GM15510 (cell line): ENCODE results near the gene CYP3A4.

Source experiments
- POLR2A ChIP-seq: IDR thresholded peaks from 3 replicates; pipeline ENCODE4 v1.6.1; 2011; ENCODE audit warnings: borderline replicate concordance; ENCODE audit not compliant: insufficient read length; ENCODE audit errors: extremely low read depth

The CYP3A4 gene

GRCh38 chr7:99737726-99738125, 46.3 kb downstream of the CYP3A4 start:
- TF ChIP-seq POLR2A, result no peak

DNA sequence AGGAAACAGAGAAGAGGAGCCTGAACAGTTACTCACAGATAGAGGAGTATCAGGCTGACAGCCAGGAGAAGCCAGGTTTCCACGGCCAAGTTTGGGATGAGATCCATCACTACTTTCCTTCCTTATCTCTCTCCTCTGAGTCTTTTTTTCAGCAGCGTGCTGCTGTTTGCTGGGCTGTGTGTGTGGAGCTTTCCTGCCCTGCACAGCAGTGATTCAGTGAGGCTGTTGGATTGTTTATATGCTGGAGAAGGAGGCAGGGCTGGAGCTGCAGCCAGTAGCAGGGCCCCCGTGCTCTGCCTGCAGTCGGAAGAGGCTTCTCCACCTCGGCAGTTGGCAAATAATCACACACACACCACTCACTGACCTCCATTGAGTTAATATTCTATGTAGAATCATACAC, 49.0 kb downstream of the CYP3A4 start, which contains the start of gene CYP3A7:
CYP3A7 (minus strand) TSS at position 210 of the 400 bp plus-strand sequence; CDS start at position 107, 103 bp downstream.
- TF ChIP-seq POLR2A, result no peak

- no peak for TF ChIP-seq POLR2A
These were observed 50.5 kb downstream of the CYP3A4 start for GRCh38 chr7:99733448-99733847.

DNA sequence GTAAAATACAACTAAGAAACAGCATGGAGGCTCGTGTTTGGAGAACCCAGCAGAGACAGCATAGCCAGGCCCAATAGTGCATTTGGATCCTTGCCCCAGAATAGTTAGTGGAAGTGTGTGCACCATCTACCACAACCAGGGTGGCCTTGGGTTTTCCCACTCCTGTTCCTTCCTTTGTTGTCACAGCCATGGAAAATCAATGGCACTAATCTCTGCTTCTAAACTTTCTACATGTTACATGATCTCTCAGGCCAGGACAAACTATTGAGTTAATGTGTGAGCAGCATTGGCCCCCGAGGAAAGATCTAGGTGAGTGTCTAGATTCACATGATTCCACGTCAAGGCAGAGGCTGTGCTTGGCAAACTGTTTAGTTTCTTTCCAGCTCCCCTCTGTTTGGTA, 51.0 kb downstream of the CYP3A4 start:
- TF ChIP-seq POLR2A, result no peak

GRCh38 chr7:99731638-99732374, 52.2 kb downstream of the CYP3A4 start:
- TF ChIP-seq POLR2A, result no peak

DNA sequence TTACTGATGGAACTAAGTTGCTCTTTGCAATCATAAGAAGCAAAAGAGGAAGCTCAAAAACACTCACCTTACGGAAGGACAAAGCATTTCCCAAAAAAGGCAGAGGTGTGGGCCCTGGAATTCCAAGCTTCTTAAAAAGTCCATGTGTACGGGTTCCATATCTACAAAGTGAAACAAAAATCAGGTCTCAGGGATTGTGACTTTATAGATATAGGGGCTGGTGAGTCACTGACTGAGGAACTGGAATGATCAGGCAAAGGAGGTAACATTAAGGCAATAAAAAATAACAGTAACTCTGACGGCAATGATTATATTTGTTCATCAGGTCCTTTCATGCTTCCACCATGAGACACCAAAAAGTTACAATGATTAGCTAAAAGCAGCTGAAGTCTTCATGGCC, 53.0 kb downstream of the CYP3A4 start:
- no peak for TF ChIP-seq POLR2A

DNA sequence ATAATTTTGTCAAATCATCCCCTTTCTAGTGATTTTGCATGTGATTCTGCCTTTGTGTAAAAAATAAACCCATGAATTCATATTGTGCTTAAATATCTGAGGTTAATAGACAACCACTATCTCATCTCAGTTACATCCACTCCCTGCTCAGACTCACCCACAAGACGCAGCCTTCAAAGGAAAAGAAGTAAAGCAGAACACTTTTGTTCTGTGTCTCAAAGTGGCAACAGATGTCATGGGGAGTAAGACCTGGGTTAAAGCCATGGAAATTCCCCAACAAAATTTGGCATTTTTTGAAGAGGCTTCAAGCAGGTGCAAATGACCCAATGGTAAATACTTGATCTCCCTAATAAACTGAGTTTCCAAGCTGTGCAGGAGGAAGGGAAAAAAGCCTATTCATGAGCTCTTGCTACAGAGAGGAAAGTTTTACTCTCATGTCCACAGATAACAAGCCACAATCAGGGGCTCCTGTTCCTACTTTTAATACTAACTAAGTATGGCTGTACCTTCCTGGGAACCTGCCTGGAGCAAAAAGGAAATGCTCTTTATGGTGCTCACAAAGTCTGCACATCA, 53.7 kb downstream of the CYP3A4 start:
- no peak for TF ChIP-seq POLR2A

- no peak for TF ChIP-seq POLR2A
These were observed 54.3 kb downstream of the CYP3A4 start for GRCh38 chr7:99729486-99730237.

DNA sequence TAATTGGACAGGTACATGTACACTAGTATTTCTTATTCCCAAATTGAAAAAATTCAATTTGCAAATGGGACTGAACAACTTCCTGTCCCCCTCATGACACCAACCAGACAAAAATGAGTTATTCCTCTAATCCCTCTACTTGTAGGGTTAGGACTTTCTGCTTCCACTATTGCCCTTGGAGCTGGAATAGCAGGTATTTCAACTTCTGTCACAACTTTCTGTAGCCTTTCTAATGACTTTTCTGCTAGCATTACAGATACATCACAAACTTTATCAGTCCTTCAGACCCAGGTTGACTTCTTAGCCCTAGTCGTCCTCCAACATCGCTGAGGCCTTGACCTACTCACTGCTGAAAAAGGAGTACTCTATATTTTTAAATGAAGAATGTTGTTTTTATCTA, 55.4 kb downstream of the CYP3A4 start:
- no peak for TF ChIP-seq POLR2A

DNA sequence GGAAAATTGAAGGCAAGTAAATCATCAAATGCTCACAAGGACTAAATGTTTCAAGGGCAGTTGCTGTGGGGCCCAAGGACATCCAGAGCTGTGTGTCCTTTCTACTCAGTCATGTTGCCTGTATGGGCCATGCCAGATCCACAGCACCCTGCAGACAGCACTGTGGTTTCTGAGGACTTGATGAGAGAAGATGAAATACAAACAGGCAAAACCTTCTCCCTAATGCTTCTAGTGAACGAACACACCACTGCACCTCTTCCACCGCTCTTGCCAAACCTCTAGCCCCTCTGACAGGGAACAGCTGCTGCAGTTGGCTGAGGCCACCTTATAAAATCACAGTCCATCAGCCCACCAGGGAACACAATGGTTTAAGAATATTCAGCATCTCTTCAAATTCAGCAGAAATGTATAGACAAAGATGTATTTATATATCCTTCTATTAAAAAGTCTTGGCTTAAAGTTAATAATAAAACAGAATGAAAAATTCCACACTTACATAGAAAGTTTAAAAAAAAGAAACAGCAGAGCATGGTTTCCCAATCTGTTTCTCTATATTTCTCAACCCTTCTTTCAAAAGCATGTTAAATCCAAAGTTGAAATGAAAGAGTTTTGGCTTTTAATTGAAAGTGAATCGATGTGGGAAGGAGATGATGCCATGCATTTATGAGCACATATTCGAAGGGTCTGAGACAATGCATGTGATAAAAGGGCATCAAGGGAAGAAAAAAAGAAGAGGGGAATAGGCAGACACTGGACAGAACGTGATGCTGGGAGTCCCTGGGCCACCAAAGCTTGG, 63.0 kb downstream of the CYP3A4 start:
- TF ChIP-seq POLR2A, result no peak

GRCh38 chr7:99719996-99720769, 63.8 kb downstream of the CYP3A4 start:
- no peak for TF ChIP-seq POLR2A

DNA sequence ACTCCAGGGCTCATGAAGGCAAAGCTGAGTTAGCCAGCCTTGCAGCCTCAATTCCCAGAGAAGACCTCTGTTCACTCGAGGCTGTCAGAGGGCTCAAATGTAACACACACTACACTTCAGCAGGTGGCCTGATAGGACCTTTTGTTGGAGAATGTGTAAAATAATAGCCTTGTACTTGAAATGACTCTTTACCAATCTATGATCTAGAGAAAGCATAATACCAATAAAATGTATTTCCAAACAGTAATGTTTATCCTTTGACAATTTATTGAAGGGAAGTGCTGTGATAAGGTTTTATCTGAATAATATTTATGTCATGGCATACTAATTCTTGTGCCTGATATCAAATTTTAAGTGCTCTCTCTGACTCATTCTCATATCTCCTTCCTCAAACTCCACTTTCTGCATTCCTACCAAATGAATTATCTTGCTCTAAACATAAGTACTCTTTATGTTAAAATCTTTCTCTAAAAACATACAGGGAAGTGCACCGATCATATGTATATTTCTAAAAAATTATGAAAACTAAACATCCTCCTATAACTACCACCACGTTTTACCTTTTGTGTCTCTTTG, 69.9 kb downstream of the CYP3A4 start:
- no peak for TF ChIP-seq POLR2A

DNA sequence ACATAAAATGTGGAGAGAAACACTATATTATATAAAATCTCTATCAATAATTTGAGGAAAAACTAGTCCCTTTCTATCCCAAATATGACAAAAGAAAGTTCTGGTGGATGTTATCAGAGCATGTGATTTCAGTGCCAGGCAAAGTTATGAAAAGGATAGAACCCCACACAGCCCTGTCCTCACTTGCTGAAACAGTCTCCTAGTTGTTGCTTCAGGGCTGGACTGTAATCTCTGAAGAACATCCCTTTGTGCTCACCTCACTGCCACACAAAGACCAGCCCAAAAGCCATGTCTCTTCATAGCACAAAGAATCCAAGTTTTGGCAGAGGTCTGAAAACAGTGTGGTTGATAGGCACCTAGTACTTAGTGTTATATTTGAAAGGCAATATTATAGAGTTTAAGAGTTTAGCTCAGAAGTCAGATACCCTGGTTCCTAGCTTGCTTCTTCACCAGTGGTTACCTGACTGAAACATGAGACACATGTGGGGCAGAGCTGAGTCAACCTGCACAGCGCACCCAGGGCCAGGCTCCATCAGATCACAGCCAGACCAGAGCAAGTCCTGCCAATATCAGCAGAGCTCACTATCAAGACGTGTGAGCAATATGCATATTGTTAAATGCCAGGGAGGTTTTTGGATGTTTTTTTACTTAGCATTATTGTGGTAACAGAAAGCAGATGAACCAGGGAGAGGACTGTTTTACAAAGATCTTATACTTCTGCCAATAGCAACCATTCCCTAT, 74.0 kb downstream of the CYP3A4 start:
- TF ChIP-seq POLR2A, result no peak

DNA sequence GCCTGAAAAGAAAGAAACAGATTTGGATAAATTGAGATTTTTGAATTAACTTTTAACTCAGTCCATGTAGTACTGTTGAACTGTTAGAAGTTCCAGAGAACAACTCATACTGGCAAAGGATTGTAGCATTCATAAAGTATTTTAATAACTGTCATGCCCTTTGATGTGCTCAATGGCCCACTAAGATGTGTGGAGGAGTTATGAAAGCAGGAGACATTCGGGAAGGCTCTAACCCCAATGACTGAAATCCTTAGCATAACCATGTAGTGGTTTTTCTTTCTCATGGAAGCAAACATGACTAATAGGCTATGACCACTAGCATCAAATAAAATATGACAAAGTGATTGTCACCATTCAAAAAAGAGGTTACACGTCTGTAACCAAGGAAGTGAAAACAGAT, 74.7 kb downstream of the CYP3A4 start:
- no peak for TF ChIP-seq POLR2A

GRCh38 chr7:99707096-99707495, 76.9 kb downstream of the CYP3A4 start:
- no peak for TF ChIP-seq POLR2A
